ENCODE results near the gene EMC8. TPM values are rescaled to one million over a fixed set of nuclear protein-coding genes. Genes with fewer than 3 reads are reported as not detected.

The EMC8 gene
- total and polyA plus RNA-seq, 4 donors: 12.0 to 12.4 (median 12.2) TPM

DNA sequence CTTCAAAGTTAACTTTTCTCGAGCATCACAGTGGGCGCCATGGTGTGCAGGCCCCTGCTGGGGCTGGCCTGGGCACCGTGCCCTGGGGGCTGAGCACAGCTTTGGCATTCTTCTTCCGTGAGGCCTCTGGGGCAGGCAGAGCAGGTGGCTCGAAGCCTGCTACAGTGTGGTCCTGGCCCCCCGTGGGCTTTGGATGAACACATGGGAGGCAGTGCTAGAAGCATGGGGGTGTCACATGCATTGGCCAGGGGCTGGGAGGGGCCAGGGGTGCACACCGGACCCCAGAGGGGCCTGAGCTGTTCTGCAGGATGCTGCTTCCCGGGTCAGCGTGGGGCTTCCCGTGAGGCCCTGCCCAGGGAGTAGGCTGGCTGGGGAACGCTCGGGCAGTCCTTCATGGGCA lies 36.4 kb downstream of the EMC8 start:
- Histone ChIP-seq H3K4me1 (ENCODE audit: control insufficient read depth in 4 of 4, insufficient read depth in 4 of 4, low read length in 3 of 4) (no peaks in the 10 kb centered on the region), H3K36me3 (ENCODE audit: control insufficient read depth in 4 of 4, insufficient read depth in 3 of 4, low read depth in 1 of 4, low read length in 3 of 4) (no peaks in the 10 kb centered on the region), H3K9ac (ENCODE audit: low read depth in 1 of 2, low read length in 2 of 2) (no peak overlapping the region), H3K27ac (ENCODE audit: low read depth in 1 of 2, low read length in 2 of 2) (no peak overlapping the region), H3K27me3 (ENCODE audit: control insufficient read depth in 4 of 4, insufficient read depth in 4 of 4, low read length in 3 of 4) (no peaks in the 10 kb centered on the region), H3K4me3 (ENCODE audit: low read depth in 1 of 3, low read length in 3 of 3) (no peak overlapping the region), H3K9me3 (ENCODE audit: control insufficient read depth in 4 of 4, low read length in 3 of 4) (no peaks in the 10 kb centered on the region)
- TF ChIP-seq RXRA (IDR thresholded peaks at IDR 0.05) (no peak), JUND (IDR thresholded peaks at IDR 0.05) (no peak), YY1 (IDR thresholded peaks at IDR 0.05) (no peak), FOXA1 (IDR thresholded peaks at IDR 0.05) (no peak), SP1 (IDR thresholded peaks at IDR 0.05) (no peak), HNF4A (conservative IDR thresholded peaks at IDR 0.05) (no peak), TAF1 (conservative IDR thresholded peaks at IDR 0.05) (no peak)
- TF ChIP-seq, protein P1, sequence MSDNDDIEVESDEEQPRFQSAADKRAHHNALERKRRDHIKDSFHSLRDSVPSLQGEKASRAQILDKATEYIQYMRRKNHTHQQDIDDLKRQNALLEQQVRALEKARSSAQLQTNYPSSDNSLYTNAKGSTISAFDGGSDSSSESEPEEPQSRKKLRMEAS (IDR thresholded peaks at IDR 0.05): no peak
- TF ChIP-seq, protein P2, sequence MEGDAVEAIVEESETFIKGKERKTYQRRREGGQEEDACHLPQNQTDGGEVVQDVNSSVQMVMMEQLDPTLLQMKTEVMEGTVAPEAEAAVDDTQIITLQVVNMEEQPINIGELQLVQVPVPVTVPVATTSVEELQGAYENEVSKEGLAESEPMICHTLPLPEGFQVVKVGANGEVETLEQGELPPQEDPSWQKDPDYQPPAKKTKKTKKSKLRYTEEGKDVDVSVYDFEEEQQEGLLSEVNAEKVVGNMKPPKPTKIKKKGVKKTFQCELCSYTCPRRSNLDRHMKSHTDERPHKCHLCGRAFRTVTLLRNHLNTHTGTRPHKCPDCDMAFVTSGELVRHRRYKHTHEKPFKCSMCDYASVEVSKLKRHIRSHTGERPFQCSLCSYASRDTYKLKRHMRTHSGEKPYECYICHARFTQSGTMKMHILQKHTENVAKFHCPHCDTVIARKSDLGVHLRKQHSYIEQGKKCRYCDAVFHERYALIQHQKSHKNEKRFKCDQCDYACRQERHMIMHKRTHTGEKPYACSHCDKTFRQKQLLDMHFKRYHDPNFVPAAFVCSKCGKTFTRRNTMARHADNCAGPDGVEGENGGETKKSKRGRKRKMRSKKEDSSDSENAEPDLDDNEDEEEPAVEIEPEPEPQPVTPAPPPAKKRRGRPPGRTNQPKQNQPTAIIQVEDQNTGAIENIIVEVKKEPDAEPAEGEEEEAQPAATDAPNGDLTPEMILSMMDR (IDR thresholded peaks at IDR 0.05; ENCODE audit: low read depth, low read length, missing input control): no peak
- 89% methylated on average over 12 of the region's 12 CpGs for WGBS
- no peak for DNase-seq (ENCODE audit: low spot score)

DNA sequence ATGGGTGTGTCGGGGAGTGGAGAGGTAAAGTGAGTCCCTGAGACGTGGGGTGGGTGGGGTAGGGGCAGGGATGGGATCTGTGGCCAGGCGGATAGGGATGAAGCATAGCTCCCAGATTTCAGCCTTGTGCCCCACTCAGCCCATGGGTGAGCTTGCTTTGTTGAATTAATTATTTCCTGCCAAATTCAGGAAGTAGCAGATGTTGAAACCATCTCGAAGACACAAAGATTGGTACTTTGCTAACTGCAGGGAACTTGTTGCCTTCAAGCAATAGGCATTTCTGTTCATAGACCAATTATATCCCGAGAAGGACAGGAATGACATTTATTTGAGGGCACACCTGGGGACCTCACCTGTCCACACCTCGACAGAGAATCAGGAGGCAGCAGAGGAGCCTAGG lies 37.5 kb downstream of the EMC8 start:
- Histone ChIP-seq H3K4me3 (ENCODE audit: low read depth in 1 of 3, low read length in 3 of 3) (no peak overlapping the region), H3K9me3 (ENCODE audit: control insufficient read depth in 4 of 4, low read length in 3 of 4) (no peaks in the 10 kb centered on the region), H3K36me3 (ENCODE audit: control insufficient read depth in 4 of 4, insufficient read depth in 3 of 4, low read depth in 1 of 4, low read length in 3 of 4) (no peaks in the 10 kb centered on the region), H3K9ac (ENCODE audit: low read depth in 1 of 2, low read length in 2 of 2) (no peak overlapping the region), H3K27ac (ENCODE audit: low read depth in 1 of 2, low read length in 2 of 2) (no peak overlapping the region), H3K27me3 (ENCODE audit: control insufficient read depth in 4 of 4, insufficient read depth in 4 of 4, low read length in 3 of 4) (no peaks in the 10 kb centered on the region), H3K4me1 (ENCODE audit: control insufficient read depth in 4 of 4, insufficient read depth in 4 of 4, low read length in 3 of 4) (no peaks in the 10 kb centered on the region)
- TF ChIP-seq TAF1 (conservative IDR thresholded peaks at IDR 0.05): no peak
- TF ChIP-seq GABPA (IDR thresholded peaks at IDR 0.05 in 1 of 2, conservative IDR thresholded peaks at IDR 0.05 in 1 of 2): no peak
- no peak for TF ChIP-seq NR2F2 (IDR thresholded peaks at IDR 0.05)
- TF ChIP-seq, protein P3, sequence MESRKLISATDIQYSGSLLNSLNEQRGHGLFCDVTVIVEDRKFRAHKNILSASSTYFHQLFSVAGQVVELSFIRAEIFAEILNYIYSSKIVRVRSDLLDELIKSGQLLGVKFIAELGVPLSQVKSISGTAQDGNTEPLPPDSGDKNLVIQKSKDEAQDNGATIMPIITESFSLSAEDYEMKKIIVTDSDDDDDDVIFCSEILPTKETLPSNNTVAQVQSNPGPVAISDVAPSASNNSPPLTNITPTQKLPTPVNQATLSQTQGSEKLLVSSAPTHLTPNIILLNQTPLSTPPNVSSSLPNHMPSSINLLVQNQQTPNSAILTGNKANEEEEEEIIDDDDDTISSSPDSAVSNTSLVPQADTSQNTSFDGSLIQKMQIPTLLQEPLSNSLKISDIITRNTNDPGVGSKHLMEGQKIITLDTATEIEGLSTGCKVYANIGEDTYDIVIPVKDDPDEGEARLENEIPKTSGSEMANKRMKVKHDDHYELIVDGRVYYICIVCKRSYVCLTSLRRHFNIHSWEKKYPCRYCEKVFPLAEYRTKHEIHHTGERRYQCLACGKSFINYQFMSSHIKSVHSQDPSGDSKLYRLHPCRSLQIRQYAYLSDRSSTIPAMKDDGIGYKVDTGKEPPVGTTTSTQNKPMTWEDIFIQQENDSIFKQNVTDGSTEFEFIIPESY (IDR thresholded peaks at IDR 0.05): no peak
- no peak for TF ChIP-seq RXRA (IDR thresholded peaks at IDR 0.05)
- TF ChIP-seq, protein P4, sequence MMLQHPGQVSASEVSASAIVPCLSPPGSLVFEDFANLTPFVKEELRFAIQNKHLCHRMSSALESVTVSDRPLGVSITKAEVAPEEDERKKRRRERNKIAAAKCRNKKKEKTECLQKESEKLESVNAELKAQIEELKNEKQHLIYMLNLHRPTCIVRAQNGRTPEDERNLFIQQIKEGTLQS (IDR thresholded peaks at IDR 0.05): no peak
- TF ChIP-seq HNF4G (IDR thresholded peaks at IDR 0.05): no peak
- TF ChIP-seq, protein P2 (IDR thresholded peaks at IDR 0.05; ENCODE audit: low read depth, low read length, missing input control): no peak
- TF ChIP-seq SP1 (IDR thresholded peaks at IDR 0.05): no peak
- TF ChIP-seq EGR1 (IDR thresholded peaks at IDR 0.05; ENCODE audit: low read depth in 2 of 2): no peak
- no peak for TF ChIP-seq FOXA1 (IDR thresholded peaks at IDR 0.05)
- TF ChIP-seq JUND (IDR thresholded peaks at IDR 0.05): no peak
- 74% methylated on average over 6 of the region's 6 CpGs for WGBS
- DNase-seq (ENCODE audit: low spot score): no peak

All from liver (tissue), 9 donors.